CD14-positive monocyte (primary cell): ENCODE results near the gene EDA. TPM values are rescaled to one million over a fixed set of nuclear protein-coding genes. Genes with fewer than 3 reads are reported as not detected.

ENCODE experiments used
- DNase-seq, 3 donors: peaks; one replicate each; pipeline ENCODE4 v3.0.0-alpha.2; 2011 to 2022
- H2AFZ ChIP-seq: 2 replicates; pipeline ENCODE4 v1.6.0; 2012; ENCODE audit warnings: mild to moderate bottlenecking, low read depth, low read length, inconsistent platforms; ENCODE audit not compliant: insufficient read depth, poor library complexity, severe bottlenecking
- H3K27ac ChIP-seq, 2 donors: 1 replicate in 1 of 2; 2 replicates in 1 of 2; pipeline ENCODE4 v1.5.1; 2012 to 2013; ENCODE audit warnings: low read length in 2 of 2, control low read depth in 1 of 2, inconsistent platforms in 1 of 2, low read depth in 1 of 2, mild to moderate bottlenecking in 1 of 2
- H3K27me3 ChIP-seq, 2 donors: one replicate each; pipeline versions ENCODE4 v1.6.0 to v1.6.1; 2011 to 2013; ENCODE audit warnings: low read length in 2 of 2; ENCODE audit not compliant: control insufficient read depth in 2 of 2, insufficient read depth in 2 of 2
- H3K36me3 ChIP-seq, 2 donors: replicated peaks in 1 of 2; 1 replicate in 1 of 2; 2 replicates in 1 of 2; pipeline versions ENCODE4 v1.5.1 to v1.6.1; 2012 to 2013; ENCODE audit warnings: low read length in 2 of 2, control low read depth in 1 of 2, inconsistent platforms in 1 of 2, mild to moderate bottlenecking in 1 of 2; ENCODE audit not compliant: insufficient read depth in 2 of 2, control insufficient read depth in 1 of 2
- H3K4me1 ChIP-seq, 2 donors: 1 replicate in 1 of 2; 2 replicates in 1 of 2; pipeline versions ENCODE4 v1.5.1 to v1.6.1; 2012 to 2013; ENCODE audit warnings: low read length in 2 of 2, control low read depth in 1 of 2, inconsistent platforms in 1 of 2, mild to moderate bottlenecking in 1 of 2, moderate library complexity in 1 of 2; ENCODE audit not compliant: insufficient read depth in 2 of 2, control insufficient read depth in 1 of 2
- H3K4me2 ChIP-seq: replicated peaks from 2 replicates; pipeline ENCODE3; 2012; ENCODE audit warnings: low read length, moderate library complexity, mild to moderate bottlenecking; ENCODE audit not compliant: poor library complexity, severe bottlenecking; ENCODE audit errors: extremely low read depth
- H3K4me3 ChIP-seq, 3 experiments: fragments of 200-600 bp in 1 of 3; sonication (generic) in 1 of 3; replicated peaks in 1 of 3; 1 replicate in 2 of 3; 2 replicates in 1 of 3; pipeline ENCODE4 v1.5.1; 2011 to 2013; ENCODE audit warnings: low read length in 3 of 3, mild to moderate bottlenecking in 3 of 3, control low read depth in 2 of 3, low read depth in 2 of 3, inconsistent platforms in 1 of 3, moderate library complexity in 1 of 3
- H3K79me2 ChIP-seq: 2 replicates; pipeline ENCODE4 v1.6.0; 2012; ENCODE audit warnings: mild to moderate bottlenecking, control low read depth, inconsistent platforms, low read length, moderate library complexity; ENCODE audit not compliant: insufficient read depth
- H3K9ac ChIP-seq: 2 replicates; pipeline ENCODE4 v1.6.0; 2017; ENCODE audit warnings: low read length, mild to moderate bottlenecking; ENCODE audit not compliant: insufficient read depth, poor library complexity, severe bottlenecking
- H3K9me3 ChIP-seq, 2 donors: replicated peaks in 1 of 2; 1 replicate in 1 of 2; 2 replicates in 1 of 2; pipeline versions ENCODE4 v1.5.1 to v1.6.1; 2012 to 2013; ENCODE audit warnings: low read length in 2 of 2, control low read depth in 1 of 2; ENCODE audit not compliant: control insufficient read depth in 1 of 2, insufficient read depth in 1 of 2
- H4K20me1 ChIP-seq: 2 replicates; pipeline ENCODE4 v1.6.0; 2012; ENCODE audit warnings: mild to moderate bottlenecking, low read length, control low read depth, moderate library complexity; ENCODE audit not compliant: insufficient read depth
- H3K27ac Mint-ChIP-seq, 7 donors: one replicate each; pipeline ENCODE4 v1.8.0; 2020; ENCODE audit warnings: mild to moderate bottlenecking in 7 of 7, mixed read lengths in 7 of 7, moderate library complexity in 6 of 7, inconsistent platforms in 2 of 7
- H3K27me3 Mint-ChIP-seq, 3 donors: one replicate each; pipeline ENCODE4 v1.8.0; 2021 to 2022; ENCODE audit warnings: low read depth in 3 of 3, mild to moderate bottlenecking in 3 of 3, mixed read lengths in 3 of 3, moderate library complexity in 3 of 3, inconsistent platforms in 1 of 3
- H3K36me3 Mint-ChIP-seq, 2 donors: one replicate each; pipeline ENCODE4 v1.8.0; 2020; ENCODE audit warnings: mixed read lengths in 2 of 2, inconsistent platforms in 1 of 2, mild to moderate bottlenecking in 1 of 2
- H3K4me1 Mint-ChIP-seq: one replicate; pipeline ENCODE4 v1.8.0; 2020; ENCODE audit warnings: mild to moderate bottlenecking, mixed read lengths
- H3K4me3 Mint-ChIP-seq, 2 donors: one replicate each; pipeline ENCODE4 v1.8.0; 2020; ENCODE audit warnings: mild to moderate bottlenecking in 2 of 2, mixed read lengths in 2 of 2, moderate library complexity in 1 of 2
- H3K9me3 Mint-ChIP-seq, 7 donors: one replicate each; pipeline ENCODE4 v1.8.0; 2020 to 2022; ENCODE audit warnings: mixed read lengths in 7 of 7, mild to moderate bottlenecking in 6 of 7, moderate library complexity in 6 of 7, inconsistent platforms in 2 of 7
- WGBS: methylation state at CpG from one replicate; pipeline ENCODE4 v1.1.5; 2013; ENCODE audit warnings: missing lambda C conversion rate; ENCODE audit not compliant: insufficient coverage; 5-methylcytosine and 5-hydroxymethylcytosine counted together
- intact Hi-C, 2 donors: fragments of 100-400 bp; cut with micrococcal nuclease; formaldehyde crosslinking; loops; one replicate each; pipeline versions ENCODE4 v1.15.0 to v1.15.1; 2023
- polyA plus RNA-seq, 3 donors: library from polyadenylated mRNA; depleted of rRNA in 1 of 3; unstranded in 2 of 3; stranded (reverse) in 1 of 3; fragments of 300-500 nt in 2 of 3; fragments of >200 nt in 1 of 3; fragmentation: Illumina TruSeq in 2 of 3; gene quantifications; 1 replicate in 2 of 3; 2 replicates in 1 of 3; pipeline ENCODE4 v1.2.3, GENCODE V29; 2012 to 2021
- TF ChIP-seq, protein P1 (sequence below): fragments of 200-600 bp; IDR thresholded peaks from one replicate; pipeline ENCODE4 v1.8.0; 2022; ENCODE audit warnings: antibody characterized with exemption, mild to moderate bottlenecking

The EDA gene
- polyA plus RNA-seq, 3 donors = 0.11 to 0.31 TPM; not detected in 1

- Mint-ChIP-seq H3K27me3 (peaks cover 2 to 6% (median 2%) of the 10 kb centered on the region in 3 donors), H3K27ac (no peak overlapping the region), H3K4me1 (no peaks in the 10 kb centered on the region), H3K36me3 (no peaks in the 10 kb centered on the region), H3K9me3 (peaks cover 0 to 2% (median 0%) of the 10 kb centered on the region in 7 donors), H3K4me3 (no peak overlapping the region)
- Histone ChIP-seq H4K20me1 (no peaks in the 10 kb centered on the region), H3K9me3 (no peaks in the 10 kb centered on the region), H3K4me3 (no peak overlapping the region), H2AFZ (no peak overlapping the region), H3K27ac (no peak overlapping the region), H3K9ac (no peak overlapping the region), H3K4me2 (no peak overlapping the region), H3K27me3 (no peaks in the 10 kb centered on the region), H3K36me3 (no peaks in the 10 kb centered on the region), H3K79me2 (no peaks in the 10 kb centered on the region), H3K4me1 (no peaks in the 10 kb centered on the region)
- intact Hi-C loops = no loop called here
- WGBS = no CpG with 5 or more reads among the region's 2 CpGs
- DNase-seq = no peak
- TF ChIP-seq, protein P1, sequence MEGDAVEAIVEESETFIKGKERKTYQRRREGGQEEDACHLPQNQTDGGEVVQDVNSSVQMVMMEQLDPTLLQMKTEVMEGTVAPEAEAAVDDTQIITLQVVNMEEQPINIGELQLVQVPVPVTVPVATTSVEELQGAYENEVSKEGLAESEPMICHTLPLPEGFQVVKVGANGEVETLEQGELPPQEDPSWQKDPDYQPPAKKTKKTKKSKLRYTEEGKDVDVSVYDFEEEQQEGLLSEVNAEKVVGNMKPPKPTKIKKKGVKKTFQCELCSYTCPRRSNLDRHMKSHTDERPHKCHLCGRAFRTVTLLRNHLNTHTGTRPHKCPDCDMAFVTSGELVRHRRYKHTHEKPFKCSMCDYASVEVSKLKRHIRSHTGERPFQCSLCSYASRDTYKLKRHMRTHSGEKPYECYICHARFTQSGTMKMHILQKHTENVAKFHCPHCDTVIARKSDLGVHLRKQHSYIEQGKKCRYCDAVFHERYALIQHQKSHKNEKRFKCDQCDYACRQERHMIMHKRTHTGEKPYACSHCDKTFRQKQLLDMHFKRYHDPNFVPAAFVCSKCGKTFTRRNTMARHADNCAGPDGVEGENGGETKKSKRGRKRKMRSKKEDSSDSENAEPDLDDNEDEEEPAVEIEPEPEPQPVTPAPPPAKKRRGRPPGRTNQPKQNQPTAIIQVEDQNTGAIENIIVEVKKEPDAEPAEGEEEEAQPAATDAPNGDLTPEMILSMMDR = no peak
These were observed 394.1 kb downstream of the EDA start for GRCh38 chrX:70009970-70010369.

- H4K20me1 ChIP-seq = no peaks in the 10 kb centered on the region
- no peaks in the 10 kb centered on the region for H3K4me1 ChIP-seq
- no peaks in the 10 kb centered on the region for H3K9me3 ChIP-seq
- Mint-ChIP-seq H3K27me3 (peaks cover 2 to 11% (median 4%) of the 10 kb centered on the region in 3 donors), H3K9me3 (peaks cover 0 to 2% (median 1%) of the 10 kb centered on the region in 7 donors), H3K36me3 (no peaks in the 10 kb centered on the region), H3K4me3 (no peak overlapping the region), H3K27ac (no peak overlapping the region), H3K4me1 (no peaks in the 10 kb centered on the region)
- H3K4me3 ChIP-seq = no peak overlapping the region
- no peaks in the 10 kb centered on the region for H3K79me2 ChIP-seq
- WGBS = 67% methylated on average over 1 of the region's 4 CpGs
- H3K4me2 ChIP-seq = no peak overlapping the region
- intact Hi-C loops = no loop called here
- no peak overlapping the region for H3K9ac ChIP-seq
- TF ChIP-seq, protein P1 = no peak
- H2AFZ ChIP-seq = no peak overlapping the region
- DNase-seq = no peak
- no peaks in the 10 kb centered on the region for H3K27me3 ChIP-seq
- H3K36me3 ChIP-seq = no peaks in the 10 kb centered on the region
- H3K27ac ChIP-seq = no peak overlapping the region
These were observed 396.8 kb downstream of the EDA start for GRCh38 chrX:70012756-70013155.
